Measurements from ENCODE around the gene STXBP5. TPM values are rescaled to one million over a fixed set of nuclear protein-coding genes. Genes with fewer than 3 reads are reported as not detected.

The STXBP5 gene
- total RNA-seq, 2 experiments from 2014 or later: 21.0 to 22.5 TPM

GRCh38 chr6:147170269-147170668 is 33.9 kb upstream of the STXBP5 start:
- Mint-ChIP-seq H3K27ac (no peak overlapping the region), H3K4me1 (ENCODE audit: low read depth) (no peaks in the 10 kb centered on the region), H3K36me3 (ENCODE audit: low read depth) (no peaks in the 10 kb centered on the region), H3K9me3 (no peaks in the 10 kb centered on the region), H3K27me3 (no peaks in the 10 kb centered on the region), H3K4me3 (no peak overlapping the region)
- ChIA-PET CTCF (no interaction called here), POLR2A (no interaction called here)
- no peak for TF ChIP-seq CTCF (IDR thresholded peaks at IDR 0.05)
- Histone ChIP-seq H3K9me3 (ENCODE audit: control insufficient read depth in 1 of 2, insufficient read depth in 1 of 2, low read length in 2 of 2) (no peaks in the 10 kb centered on the region), H3K4me3 (ENCODE audit: low read length) (no peak overlapping the region), H3K36me3 (ENCODE audit: insufficient read depth, low read length) (no peaks in the 10 kb centered on the region), H3K27me3 (ENCODE audit: control insufficient read depth in 1 of 2, insufficient read depth in 2 of 2, low read length in 2 of 2) (no peaks in the 10 kb centered on the region), H3K4me1 (ENCODE audit: insufficient read depth, low read length) (no peaks in the 10 kb centered on the region), H3K27ac (ENCODE audit: low read depth in 1 of 2, low read length in 2 of 2) (no peak overlapping the region)
- ATAC-seq (ENCODE audit: poor library complexity) (no peak), DNase-seq (no peak)
- intact Hi-C loops (cut with DNase I, micrococcal nuclease): no loop called here

GRCh38 chr6:147173140-147173539 is 31.1 kb upstream of the STXBP5 start:
- ChIA-PET POLR2A (no interaction called here), CTCF (no interaction called here)
- H3K36me3 ChIP-seq (ENCODE audit: insufficient read depth, low read length): no peaks in the 10 kb centered on the region
- ATAC-seq (ENCODE audit: poor library complexity) (no peak), DNase-seq (no peak)
- Mint-ChIP-seq H3K36me3 (ENCODE audit: low read depth) (no peaks in the 10 kb centered on the region), H3K9me3 (no peaks in the 10 kb centered on the region), H3K4me3 (no peak overlapping the region), H3K4me1 (ENCODE audit: low read depth) (no peaks in the 10 kb centered on the region), H3K27ac (no peak overlapping the region), H3K27me3 (no peaks in the 10 kb centered on the region)
- no peak for TF ChIP-seq CTCF (IDR thresholded peaks at IDR 0.05)
- intact Hi-C loops (cut with DNase I, micrococcal nuclease): no loop called here
- no peak overlapping the region for H3K27ac ChIP-seq (ENCODE audit: low read depth in 1 of 2, low read length in 2 of 2)
- no peaks in the 10 kb centered on the region for H3K9me3 ChIP-seq (ENCODE audit: control insufficient read depth in 1 of 2, insufficient read depth in 1 of 2, low read length in 2 of 2)
- H3K4me3 ChIP-seq (ENCODE audit: low read length): no peak overlapping the region
- H3K27me3 ChIP-seq (ENCODE audit: control insufficient read depth in 1 of 2, insufficient read depth in 2 of 2, low read length in 2 of 2): no peaks in the 10 kb centered on the region
- H3K4me1 ChIP-seq (ENCODE audit: insufficient read depth, low read length): no peaks in the 10 kb centered on the region

GRCh38 chr6:147173675-147174308 is 30.4 kb upstream of the STXBP5 start:
- H3K4me1 Mint-ChIP-seq (ENCODE audit: low read depth): no peaks in the 10 kb centered on the region
- H3K36me3 Mint-ChIP-seq (ENCODE audit: low read depth): no peaks in the 10 kb centered on the region
- no peaks in the 10 kb centered on the region for H3K36me3 ChIP-seq (ENCODE audit: insufficient read depth, low read length)
- no peaks in the 10 kb centered on the region for H3K4me1 ChIP-seq (ENCODE audit: insufficient read depth, low read length)
- H3K27ac Mint-ChIP-seq: no peak overlapping the region
- no peak for DNase-seq
- no peak overlapping the region for H3K4me3 ChIP-seq (ENCODE audit: low read length)
- CTCF ChIA-PET: no interaction called here
- no peaks in the 10 kb centered on the region for H3K27me3 ChIP-seq (ENCODE audit: control insufficient read depth in 1 of 2, insufficient read depth in 2 of 2, low read length in 2 of 2)
- intact Hi-C loops (cut with DNase I, micrococcal nuclease): no loop called here
- no peak for TF ChIP-seq CTCF (IDR thresholded peaks at IDR 0.05)
- H3K9me3 Mint-ChIP-seq: no peaks in the 10 kb centered on the region
- H3K4me3 Mint-ChIP-seq: no peak overlapping the region
- H3K9me3 ChIP-seq (ENCODE audit: control insufficient read depth in 1 of 2, insufficient read depth in 1 of 2, low read length in 2 of 2): no peaks in the 10 kb centered on the region
- POLR2A ChIA-PET: no interaction called here
- no peaks in the 10 kb centered on the region for H3K27me3 Mint-ChIP-seq
- H3K27ac ChIP-seq (ENCODE audit: low read depth in 1 of 2, low read length in 2 of 2): no peak overlapping the region
- no peak for ATAC-seq (ENCODE audit: poor library complexity)
